Measurements from ENCODE around the gene TRPM3.

GRCh38 chr9:70641631-70642030 is 479.8 kb downstream of the TRPM3 start:
- TF ChIP-seq EZH2 (IDR thresholded peaks at IDR 0.05; ENCODE audit: low read depth) (no peak), CTCF (conservative IDR thresholded peaks at IDR 0.05) (no peak)
